WTC11 (cell line): Measurements from ENCODE around the gene SMG9.

ENCODE experiments used
- TEAD1 ChIP-seq: sonication (generic); formaldehyde crosslinking; IDR thresholded peaks from 2 replicates; pipeline ENCODE4 v1.8.0; 2022; ENCODE audit warnings: mild to moderate bottlenecking, missing genetic modification reagents
- TF ChIP-seq, protein P1 (sequence below): sonication (generic); formaldehyde crosslinking; IDR thresholded peaks from 2 replicates; pipeline ENCODE4 v1.8.0; 2023; ENCODE audit warnings: missing genetic modification reagents, mild to moderate bottlenecking, borderline replicate concordance

DNA sequence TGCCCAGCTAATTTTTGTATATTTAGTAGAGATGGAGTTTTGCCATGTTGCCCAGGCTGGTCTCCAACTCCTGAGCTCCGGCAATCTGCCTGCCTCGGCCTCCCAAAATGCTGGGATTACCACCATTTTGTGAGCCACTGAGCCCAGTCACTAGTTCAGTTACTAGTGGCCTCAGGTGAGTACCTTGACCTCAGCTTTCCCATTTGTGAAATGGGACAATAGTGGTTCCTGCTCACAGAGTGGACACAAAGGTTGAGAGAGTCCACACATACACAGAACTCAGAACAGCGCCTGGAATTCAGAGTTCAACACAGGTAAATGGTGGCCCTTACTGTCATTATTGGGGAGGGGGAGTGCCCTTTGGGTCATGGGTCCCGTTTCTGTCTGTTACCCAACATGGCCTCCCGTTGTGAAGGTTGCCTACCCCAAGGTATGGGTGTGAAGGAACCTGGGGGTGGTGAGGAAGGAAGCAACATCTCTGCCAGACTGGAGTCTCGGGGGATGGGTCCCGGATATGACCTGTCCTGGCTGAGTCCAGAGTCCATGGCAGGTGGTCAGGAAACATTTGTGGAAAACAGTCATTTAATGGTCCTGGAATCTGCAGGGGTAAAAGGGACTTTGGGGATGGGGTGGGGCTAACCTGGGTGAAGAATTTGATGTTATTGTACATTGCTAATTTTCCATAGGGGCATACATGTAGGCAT is 50.6 kb downstream of the SMG9 start:
- TF ChIP-seq, protein P1, sequence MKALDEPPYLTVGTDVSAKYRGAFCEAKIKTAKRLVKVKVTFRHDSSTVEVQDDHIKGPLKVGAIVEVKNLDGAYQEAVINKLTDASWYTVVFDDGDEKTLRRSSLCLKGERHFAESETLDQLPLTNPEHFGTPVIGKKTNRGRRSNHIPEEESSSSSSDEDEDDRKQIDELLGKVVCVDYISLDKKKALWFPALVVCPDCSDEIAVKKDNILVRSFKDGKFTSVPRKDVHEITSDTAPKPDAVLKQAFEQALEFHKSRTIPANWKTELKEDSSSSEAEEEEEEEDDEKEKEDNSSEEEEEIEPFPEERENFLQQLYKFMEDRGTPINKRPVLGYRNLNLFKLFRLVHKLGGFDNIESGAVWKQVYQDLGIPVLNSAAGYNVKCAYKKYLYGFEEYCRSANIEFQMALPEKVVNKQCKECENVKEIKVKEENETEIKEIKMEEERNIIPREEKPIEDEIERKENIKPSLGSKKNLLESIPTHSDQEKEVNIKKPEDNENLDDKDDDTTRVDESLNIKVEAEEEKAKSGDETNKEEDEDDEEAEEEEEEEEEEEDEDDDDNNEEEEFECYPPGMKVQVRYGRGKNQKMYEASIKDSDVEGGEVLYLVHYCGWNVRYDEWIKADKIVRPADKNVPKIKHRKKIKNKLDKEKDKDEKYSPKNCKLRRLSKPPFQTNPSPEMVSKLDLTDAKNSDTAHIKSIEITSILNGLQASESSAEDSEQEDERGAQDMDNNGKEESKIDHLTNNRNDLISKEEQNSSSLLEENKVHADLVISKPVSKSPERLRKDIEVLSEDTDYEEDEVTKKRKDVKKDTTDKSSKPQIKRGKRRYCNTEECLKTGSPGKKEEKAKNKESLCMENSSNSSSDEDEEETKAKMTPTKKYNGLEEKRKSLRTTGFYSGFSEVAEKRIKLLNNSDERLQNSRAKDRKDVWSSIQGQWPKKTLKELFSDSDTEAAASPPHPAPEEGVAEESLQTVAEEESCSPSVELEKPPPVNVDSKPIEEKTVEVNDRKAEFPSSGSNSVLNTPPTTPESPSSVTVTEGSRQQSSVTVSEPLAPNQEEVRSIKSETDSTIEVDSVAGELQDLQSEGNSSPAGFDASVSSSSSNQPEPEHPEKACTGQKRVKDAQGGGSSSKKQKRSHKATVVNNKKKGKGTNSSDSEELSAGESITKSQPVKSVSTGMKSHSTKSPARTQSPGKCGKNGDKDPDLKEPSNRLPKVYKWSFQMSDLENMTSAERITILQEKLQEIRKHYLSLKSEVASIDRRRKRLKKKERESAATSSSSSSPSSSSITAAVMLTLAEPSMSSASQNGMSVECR: no peak
- TF ChIP-seq TEAD1 (CRISPR knock-in tag): no peak
